HUDEP-2 (cell line): ENCODE results near the gene ST7.
"Not testable (repeated sequence)": the region's sequence is repeated elsewhere in the genome, so short reads cannot be mapped to it uniquely, and the experiment has no call there.

Experiments
- DNase-seq, 76 experiments: peaks; one replicate each; lab custom pipeline; 2025; ENCODE audit not compliant: unreplicated experiment in 76 of 76; lab: John Stamatoyannopoulos, UW

The ST7 gene, protein sequence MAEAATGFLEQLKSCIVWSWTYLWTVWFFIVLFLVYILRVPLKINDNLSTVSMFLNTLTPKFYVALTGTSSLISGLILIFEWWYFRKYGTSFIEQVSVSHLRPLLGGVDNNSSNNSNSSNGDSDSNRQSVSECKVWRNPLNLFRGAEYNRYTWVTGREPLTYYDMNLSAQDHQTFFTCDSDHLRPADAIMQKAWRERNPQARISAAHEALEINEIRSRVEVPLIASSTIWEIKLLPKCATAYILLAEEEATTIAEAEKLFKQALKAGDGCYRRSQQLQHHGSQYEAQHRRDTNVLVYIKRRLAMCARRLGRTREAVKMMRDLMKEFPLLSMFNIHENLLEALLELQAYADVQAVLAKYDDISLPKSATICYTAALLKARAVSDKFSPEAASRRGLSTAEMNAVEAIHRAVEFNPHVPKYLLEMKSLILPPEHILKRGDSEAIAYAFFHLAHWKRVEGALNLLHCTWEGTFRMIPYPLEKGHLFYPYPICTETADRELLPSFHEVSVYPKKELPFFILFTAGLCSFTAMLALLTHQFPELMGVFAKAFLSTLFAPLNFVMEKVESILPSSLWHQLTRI

DNA sequence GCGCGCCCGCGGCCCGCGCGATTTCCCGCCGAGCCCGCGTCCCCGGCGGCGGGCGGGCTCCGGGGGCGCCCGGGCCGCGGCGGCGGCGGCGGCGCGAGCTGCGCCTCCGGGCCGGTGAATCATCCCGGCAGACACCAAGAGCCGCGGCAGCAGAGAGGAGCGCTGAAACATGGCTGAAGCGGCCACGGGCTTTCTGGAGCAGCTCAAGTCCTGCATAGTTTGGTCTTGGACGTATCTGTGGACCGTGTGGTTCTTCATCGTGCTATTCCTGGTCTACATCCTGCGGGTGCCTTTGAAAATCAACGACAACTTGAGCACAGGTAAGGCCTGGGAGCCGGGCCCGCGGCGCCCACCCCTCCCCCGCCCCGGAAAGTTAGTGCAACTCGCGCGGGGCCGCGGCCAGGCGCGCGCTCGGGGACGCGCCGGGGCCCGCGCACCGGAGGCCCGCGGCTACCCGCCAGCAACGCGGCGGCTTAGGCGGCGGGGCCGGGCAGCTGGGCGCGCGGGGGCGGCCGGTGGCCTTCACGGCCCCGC is at the start of gene ST7:
ST7 (plus strand) TSS at position 130 of the 534 bp plus-strand sequence; CDS start at position 170, 40 bp downstream.
- DNase-seq, result peak in 51 of 76 experiments; percentile 10 to 75 (median 48)

DNA sequence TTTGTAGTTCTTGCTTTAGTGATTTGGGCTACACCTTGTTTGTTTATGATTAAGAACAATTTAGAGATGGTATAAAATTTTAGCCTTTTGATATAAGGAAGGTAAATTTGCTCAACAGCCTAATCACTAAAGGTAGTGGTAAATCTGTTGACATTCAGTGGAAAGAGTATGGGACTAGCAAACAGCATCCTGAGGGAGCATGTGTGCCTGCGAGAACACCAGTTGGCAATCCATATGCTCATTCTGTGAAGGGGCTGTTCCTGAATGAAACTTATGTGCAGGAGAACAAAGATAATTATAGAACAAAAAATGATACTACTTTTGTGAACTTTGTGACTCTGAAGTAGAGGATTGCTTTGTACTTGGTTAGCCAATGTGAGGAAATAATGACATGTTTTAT is 46.9 kb upstream of the ST7 start:
- no peak for DNase-seq

DNA sequence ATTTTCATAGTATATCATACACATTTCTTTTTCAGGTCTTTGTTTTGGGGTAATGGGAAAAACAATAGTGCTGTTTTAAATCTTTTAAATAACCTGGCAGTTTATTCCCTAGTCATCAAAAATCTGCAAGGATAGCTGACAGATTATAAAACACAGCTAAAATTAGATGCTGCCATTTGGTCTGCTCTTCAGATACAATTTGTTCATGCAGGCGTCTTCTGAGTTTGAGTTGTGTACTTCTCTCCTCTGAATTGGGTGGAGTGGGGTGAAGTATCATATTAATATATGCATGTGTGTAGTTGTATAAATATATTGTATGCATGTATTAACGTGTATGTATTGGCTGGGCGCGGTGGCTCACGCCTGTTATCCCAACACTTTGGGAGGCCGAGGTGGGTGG is 42.9 kb upstream of the ST7 start:
- DNase-seq, result no peak

DNA sequence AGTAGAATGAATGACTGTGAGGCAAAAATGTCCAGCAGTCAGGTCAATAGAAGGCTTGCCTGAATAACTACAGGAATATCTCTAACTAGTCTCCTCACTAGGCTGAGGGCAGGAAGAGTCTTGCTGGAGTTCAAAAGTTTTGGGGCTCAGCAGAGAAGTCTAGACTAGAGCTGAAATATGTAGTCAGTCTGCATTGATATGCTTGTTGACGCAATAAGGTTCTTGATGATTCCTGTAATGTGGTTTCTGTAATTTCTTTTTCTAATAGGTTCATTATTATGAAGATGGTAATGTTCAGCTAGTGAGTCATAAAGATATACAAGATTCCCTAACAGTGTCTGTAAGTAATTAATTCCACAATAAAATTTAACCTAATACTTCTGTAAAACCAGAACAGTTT is 41.5 kb upstream of the ST7 start:
- no peak for DNase-seq

DNA sequence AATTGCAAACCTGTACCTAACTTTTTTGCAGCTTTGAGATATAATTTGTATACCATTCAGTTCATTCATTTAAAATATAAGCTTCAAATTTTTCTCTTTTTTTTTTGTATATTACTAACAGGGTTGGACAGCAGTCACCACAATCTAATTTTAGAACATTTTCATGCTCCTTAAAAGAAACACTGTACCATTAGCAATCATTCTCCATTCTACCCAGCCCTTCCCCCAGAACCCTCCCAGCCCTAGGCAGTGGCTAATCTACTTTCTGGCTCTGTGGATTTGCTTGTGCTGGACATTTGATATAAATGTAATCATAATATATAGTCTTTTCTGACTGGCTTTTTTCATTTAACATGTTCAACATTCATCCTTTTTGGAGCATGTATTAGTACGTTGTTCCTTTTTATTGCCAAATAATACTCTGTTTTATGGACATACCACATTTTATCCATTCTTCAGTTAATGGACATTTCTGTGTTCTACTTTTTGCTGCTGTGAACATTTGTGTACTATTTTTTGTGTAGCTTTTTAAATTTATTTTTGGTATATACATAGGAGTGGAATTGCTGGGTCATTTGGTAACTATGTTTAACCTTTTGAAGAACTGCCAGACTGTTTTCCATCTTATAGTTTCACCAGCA is 40.9 kb upstream of the ST7 start:
- DNase-seq, result no peak

DNA sequence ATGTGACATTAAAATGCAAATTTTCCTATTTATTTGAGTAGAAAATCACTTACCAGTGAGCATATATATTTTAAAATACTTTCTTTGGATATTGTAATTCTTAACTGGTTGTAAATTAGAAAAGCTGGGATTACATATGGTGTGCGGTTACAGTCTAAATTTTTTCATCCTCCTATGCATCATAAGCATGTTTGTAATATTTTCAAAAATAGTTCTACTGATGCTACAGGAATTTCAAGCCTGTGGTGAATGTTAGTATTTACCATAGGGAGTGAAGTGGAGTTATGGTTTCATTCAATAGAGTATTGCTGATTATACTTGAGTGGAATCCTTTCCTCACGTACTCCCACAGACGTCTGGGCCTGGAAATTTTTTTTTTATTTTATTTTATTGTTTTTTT is 34.6 kb upstream of the ST7 start:
- DNase-seq, result no peak

DNA sequence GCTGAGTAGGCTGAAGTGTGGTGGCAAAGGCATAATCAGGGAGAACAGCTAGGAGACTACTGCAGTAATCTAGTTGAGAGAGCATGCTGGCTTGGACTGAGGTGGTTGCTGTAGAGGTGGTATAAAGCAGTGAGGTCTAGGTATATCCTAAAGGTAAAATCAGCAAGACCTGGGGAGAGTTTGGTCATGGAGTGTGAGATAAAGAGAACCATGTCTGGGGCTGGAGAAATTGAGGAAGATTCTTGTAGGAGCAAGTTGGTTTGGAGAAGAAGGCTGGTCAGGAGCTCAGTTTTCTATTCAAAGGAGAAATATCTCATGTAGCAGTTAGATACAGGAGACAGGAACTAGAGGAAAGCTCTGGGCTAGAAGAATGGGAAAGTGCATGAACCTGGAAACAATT is 32.9 kb upstream of the ST7 start:
- no peak for DNase-seq

DNA sequence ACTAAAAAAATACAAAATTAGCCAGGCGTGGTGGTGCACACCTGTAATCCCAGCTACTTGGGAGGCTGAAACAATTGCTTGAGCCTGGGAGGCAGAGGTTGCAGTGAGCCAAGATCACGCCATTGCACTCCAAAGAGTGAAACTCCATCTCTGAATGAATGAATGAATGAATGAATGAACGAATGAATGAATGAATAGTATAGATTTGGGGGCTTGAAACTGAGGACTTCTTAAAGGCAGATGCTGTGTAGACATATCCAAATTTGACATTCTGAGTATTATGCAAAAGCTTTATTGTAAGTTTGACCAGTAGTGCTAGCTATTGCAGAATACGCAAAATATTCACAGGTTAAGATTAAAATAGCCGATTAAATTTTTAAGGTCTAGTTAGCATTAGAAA is 30.8 kb upstream of the ST7 start:
- DNase-seq, result no peak

DNA sequence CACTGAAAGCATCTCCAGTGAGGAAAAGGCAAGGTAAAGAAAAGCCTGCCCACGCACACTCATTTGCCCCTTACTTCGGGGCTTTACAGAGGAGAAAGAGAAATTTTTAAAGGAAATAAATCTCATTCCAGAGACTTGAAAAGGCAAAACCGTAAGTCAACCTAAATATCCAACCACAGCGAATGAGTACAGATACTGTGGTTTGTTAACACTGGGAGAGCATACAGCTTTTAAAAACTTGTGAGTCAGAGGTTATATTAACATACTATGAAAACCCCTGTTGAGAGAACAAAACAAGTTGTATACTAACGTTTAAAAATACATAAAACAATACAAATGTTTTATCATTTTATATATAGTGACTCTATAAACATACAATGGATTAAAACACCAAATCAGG is 28.6 kb upstream of the ST7 start:
- DNase-seq, result no peak

DNA sequence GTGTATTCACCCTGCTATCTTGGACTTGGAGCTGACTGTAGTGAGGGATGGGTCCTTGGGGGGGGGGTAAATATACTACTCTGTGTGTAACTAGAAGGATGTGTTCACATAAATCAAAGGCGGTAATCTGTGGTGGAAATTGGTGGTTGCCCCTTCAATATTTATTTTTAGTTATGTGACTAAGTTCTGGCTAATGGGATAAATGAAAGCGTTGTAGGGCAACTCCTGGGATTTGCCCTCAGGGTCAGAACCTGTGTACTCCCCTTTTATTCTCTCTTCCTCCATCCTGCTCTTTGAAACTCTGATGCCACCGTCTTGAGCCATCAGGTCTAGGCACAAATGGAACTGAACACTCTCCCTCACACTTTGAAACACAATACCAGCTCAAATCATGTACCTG is 24.3 kb upstream of the ST7 start:
- DNase-seq, result no peak

DNA sequence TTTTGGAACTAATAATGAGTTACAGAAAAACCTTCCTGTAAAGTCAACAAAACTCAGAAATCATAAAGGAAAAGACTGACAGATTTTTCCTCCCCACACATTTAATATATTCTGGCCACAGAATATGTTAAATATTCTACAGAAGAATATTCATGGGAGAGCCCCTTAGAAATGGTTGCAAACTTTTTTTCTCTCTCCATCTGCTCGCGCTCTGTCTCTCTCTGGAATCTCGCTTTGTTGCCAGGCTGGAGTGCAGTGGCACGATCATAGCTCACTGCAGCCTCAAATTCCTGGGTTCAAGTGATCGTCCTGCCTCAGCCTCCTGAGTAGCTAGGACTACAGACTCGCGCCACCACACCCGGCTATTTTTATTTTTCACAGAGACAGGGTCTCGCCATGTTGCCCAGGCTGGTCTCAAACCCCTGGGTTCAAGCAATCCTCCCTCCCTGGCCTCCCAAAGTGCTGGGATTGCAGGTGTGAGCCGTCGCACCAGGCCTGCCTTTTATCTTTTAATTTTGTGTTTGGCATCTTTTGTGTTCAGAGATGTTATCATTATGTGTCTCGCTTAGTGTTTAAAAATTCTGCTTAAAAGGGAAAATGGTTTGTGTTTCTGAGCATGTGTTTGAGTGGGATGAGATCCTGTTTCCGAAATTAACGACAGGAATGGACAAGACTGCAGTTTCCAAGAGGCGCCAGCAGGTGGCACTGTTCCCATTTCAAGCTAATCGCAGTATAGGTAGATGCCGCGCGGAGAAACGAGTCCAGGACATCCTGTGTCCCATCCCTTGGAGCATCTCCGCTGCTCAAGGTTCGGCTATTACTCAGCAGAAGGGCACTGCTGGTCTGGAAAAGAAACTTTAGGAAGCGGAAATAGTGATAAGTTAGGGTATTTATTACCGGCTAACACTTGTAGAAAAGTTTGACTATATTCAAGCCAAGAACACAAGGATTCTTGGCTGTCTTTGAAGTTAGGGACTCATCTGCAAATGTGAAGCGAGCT is 23.1 kb upstream of the ST7 start:
- DNase-seq, result peak in 68 of 76 experiments; percentile 2 to 75 (median 55)

DNA sequence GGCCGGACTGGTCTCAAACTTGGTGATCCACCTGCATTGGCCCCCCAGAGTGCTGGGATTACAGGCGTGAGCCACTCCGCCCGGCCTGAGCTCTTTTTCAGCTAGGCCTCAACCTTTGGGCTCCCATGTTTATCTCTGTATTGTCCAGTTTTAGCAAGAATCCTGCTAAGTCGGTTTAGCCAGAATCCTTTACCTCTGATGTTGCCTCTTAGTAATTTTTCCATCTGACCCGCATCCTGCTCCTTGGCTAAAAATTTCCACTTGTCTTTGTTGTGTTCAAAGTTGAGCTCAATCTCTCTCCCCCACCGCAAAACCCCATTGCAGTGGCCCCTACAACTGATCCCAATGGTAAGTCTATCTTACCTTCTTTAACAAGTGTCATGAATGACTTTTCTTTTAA is 20.7 kb upstream of the ST7 start:
- no peak for DNase-seq

DNA sequence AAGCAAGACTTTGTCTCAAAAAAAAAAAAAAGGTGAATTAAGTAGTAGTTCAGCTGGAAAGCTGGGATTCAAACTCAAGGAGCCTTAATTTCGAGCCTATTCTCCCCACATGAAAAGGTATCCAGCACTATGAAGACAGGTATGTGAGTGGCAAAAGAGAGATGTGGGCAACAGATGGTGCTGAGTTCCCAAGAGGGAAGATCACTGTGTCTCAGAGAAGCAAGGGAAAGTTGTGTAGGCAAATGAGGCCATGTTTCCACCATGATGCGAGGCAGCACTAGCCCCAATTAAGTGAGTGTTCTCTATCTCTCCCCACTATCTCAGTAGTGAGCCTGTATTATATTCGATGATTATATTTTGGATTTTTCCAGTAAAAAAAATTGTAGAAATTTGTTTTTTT is 19.8 kb upstream of the ST7 start:
- no peak for DNase-seq

DNA sequence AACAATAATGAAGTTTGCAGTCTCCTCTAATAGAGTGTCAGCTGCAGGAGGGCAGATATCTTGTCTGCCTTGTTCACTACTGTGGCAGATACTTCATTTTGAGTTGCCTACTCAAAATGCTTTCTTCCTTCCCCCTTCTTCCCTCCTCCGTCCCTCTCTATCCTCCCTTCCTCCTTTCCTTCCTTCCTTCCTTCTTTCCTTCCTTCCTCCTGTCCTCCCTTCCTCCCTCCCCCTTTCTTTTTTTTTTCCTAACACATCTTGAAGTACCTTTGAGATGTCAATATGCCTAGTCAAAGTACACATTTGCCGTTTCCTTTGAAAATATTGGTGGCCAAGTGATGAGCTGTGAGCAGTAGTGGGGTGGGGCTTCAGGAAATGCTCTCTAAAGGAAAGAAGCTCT is 18.7 kb upstream of the ST7 start:
- no peak for DNase-seq

DNA sequence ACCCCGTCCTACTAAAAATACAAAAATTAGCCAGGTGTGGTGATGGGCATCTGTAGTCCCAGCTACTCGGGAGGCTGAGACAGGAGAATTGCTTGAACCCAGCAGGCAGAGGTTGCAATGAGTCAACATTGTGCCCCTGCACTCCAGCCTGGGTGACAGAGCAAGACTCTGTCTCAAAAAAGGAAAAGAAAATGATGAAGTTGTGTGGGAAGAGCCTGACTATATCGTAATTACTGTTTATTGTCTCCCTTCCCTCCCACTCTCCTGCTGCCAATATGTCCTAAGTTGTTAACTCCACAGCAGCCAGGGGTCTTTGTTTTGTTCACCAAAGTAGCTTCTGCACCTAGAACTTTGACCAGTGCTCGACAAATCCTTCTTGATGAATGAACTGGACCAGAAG is 16.5 kb upstream of the ST7 start:
- not testable (repeated sequence) for DNase-seq

DNA sequence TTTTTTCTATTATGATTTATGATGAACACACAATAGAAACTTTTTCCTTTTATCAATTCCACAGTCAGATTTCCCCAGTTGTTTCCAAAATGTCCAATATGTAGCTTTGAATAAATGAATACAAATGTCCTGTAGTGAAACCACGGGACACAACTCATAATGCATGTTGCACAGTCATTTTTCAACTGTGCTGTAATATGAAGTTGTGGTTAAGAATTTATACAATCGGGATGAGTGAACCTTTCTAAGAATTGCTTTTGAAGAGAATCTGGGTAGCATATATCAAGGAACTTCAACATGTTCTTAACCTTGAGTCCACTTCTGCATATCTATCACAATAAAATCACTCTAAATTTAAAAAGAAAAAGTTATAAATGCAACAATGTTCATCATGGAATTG is 14.6 kb upstream of the ST7 start:
- DNase-seq, result no peak

DNA sequence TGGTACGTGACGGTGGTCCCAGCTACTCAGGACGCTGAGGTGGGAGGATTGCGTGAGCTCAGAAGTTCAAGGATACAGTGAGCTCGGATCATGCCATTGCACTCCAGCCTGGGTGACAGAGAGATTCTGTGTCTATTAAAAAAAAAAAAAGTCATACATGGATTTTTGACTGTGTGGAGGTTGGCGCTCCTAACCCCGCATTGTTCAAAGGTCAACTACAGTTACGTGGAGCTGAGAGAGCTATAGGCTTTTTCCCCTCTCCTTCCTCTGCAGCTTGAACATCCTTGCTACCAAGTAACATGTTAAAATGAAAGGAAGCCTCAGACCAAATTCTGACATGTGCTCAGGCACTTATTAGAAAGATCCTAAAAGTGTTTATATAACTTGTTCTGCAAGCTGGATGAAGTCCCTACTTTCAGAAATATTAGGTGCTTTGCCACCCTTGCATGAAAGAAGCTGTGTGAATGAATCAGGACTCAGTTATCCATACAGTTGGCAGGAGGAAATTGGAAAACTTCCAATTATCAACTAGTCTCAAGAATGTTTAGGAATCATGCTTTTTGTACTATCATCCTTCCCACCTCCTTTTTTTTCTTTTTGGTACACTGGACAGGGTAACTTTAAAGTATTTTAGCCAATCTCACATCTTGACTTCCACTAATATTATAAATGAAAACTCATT is 12.5 kb upstream of the ST7 start:
- no peak for DNase-seq

DNA sequence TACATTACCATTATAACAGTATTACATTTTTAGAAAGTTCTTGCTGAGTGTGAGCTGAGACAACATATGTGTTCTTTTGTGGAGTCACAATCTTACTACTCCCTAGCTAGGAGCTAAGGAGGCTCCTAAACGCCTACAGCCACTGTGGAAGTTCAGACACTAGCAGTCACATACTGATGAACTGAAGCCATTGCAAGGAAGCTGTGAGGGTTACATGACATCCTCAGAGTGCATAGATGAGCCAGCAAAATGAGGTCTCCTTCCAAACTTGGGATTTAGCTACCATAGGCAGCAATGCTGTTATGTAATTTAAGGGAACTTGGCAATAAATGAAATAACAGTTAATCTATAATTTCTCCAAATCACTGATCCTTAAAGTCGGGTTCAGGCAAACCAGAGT is 10.8 kb upstream of the ST7 start:
- DNase-seq, result no peak

DNA sequence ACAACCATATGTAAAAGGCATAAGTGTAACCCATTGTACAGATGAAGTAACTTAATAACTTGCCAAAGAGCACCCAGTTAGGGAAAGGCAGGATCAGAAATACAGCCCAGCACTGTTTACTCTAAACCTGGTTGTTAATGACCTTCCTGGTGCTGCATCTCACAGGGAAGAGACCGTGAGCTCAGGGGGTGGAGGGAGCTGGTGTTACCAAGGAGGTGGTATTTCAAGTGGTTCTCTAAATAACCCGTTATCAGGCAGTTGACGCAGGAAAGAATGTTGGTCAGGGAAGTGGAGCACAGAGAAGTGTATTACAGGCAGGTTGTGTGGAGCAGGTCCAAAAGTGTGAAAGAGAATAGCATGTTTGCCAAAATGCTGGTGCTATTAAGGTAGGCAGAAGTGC is 4.4 kb upstream of the ST7 start:
- DNase-seq, result no peak
